DOHH2 (cell line): ENCODE results near the gene SKA2.

Source experiments
- EZH2phosphoT487 ChIP-seq: fragments of 200-600 bp; sonication (generic); IDR thresholded peaks from 2 replicates; pipeline ENCODE4 v1.6.1; 2017; ENCODE audit warnings: borderline replicate concordance, mild to moderate bottlenecking, antibody characterized with exemption, low read length, moderate library complexity, mixed read lengths
- TF ChIP-seq, protein P1 (sequence below): fragments of 200-600 bp; sonication (generic); IDR thresholded peaks from one replicate; pipeline ENCODE4 v1.5.1; 2014; ENCODE audit warnings: antibody characterized with exemption, mild to moderate bottlenecking, low read depth, low read length; ENCODE audit not compliant: poor library complexity, severe bottlenecking

DNA sequence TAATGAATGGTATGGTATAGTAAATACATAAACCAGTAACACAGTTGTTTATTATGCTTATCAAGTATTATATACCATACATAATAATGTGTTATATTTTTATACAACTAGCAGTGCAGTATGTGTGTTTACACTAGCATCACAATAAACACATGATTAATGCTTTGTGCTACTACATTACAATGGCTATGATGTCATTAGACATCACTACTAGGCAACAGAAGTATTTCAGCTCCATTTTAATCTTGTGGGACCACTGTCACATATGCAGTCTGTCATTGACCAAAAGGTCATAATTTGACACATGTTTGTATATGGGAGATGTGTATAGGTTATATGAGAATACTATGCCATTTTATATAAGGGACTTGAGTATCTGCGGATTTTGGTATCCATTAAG is 81.0 kb downstream of the SKA2 start:
- TF ChIP-seq, protein P1, sequence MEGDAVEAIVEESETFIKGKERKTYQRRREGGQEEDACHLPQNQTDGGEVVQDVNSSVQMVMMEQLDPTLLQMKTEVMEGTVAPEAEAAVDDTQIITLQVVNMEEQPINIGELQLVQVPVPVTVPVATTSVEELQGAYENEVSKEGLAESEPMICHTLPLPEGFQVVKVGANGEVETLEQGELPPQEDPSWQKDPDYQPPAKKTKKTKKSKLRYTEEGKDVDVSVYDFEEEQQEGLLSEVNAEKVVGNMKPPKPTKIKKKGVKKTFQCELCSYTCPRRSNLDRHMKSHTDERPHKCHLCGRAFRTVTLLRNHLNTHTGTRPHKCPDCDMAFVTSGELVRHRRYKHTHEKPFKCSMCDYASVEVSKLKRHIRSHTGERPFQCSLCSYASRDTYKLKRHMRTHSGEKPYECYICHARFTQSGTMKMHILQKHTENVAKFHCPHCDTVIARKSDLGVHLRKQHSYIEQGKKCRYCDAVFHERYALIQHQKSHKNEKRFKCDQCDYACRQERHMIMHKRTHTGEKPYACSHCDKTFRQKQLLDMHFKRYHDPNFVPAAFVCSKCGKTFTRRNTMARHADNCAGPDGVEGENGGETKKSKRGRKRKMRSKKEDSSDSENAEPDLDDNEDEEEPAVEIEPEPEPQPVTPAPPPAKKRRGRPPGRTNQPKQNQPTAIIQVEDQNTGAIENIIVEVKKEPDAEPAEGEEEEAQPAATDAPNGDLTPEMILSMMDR: no peak
- TF ChIP-seq EZH2phosphoT487: no peak
